ENCODE results near the gene GMDS. TPM values are rescaled to one million over a fixed set of nuclear protein-coding genes. Genes with fewer than 3 reads are reported as not detected.

The GMDS gene
- total RNA-seq, 1 donor from 2014 or later, result 30.1 TPM

GRCh38 chr6:2077826-2078225 is 167.6 kb downstream of the GMDS start:
- intact Hi-C loops (cut with micrococcal nuclease), result no loop called here
- Mint-ChIP-seq H3K4me1 (no peaks in the 10 kb centered on the region), H3K27me3 (no peaks in the 10 kb centered on the region), H3K9me3 (peaks cover 25% of the 10 kb centered on the region), H3K36me3 (ENCODE audit: low read depth) (peaks cover 9% of the 10 kb centered on the region), H3K4me3 (no peak overlapping the region), H3K27ac (no peak overlapping the region)
- ChIA-PET CTCF (no interaction called here), POLR2A (no interaction called here)
- no peak for ATAC-seq (ENCODE audit: low read depth)
- no peak for DNase-seq
- TF ChIP-seq CTCF (IDR thresholded peaks at IDR 0.05), result no peak

- Mint-ChIP-seq H3K27ac (no peak overlapping the region), H3K4me3 (no peak overlapping the region), H3K27me3 (no peaks in the 10 kb centered on the region), H3K36me3 (ENCODE audit: low read depth) (peaks cover 6% of the 10 kb centered on the region), H3K4me1 (no peaks in the 10 kb centered on the region), H3K9me3 (peaks cover 19% of the 10 kb centered on the region)
- ChIA-PET POLR2A (no interaction called here), CTCF (no interaction called here)
- intact Hi-C loops (cut with micrococcal nuclease), result no loop called here
- no peak for TF ChIP-seq CTCF (IDR thresholded peaks at IDR 0.05)
- ATAC-seq (ENCODE audit: low read depth) (no peak), DNase-seq (no peak)
Observed at GRCh38 chr6:2073476-2073875, 171.9 kb downstream of the GMDS start.

GRCh38 chr6:2072453-2072852 is 173.0 kb downstream of the GMDS start:
- DNase-seq (no peak), ATAC-seq (ENCODE audit: low read depth) (no peak)
- Mint-ChIP-seq H3K27ac (no peak overlapping the region), H3K4me3 (no peak overlapping the region), H3K27me3 (no peaks in the 10 kb centered on the region), H3K36me3 (ENCODE audit: low read depth) (peaks cover 5% of the 10 kb centered on the region), H3K9me3 (peaks cover 9% of the 10 kb centered on the region), H3K4me1 (no peaks in the 10 kb centered on the region)
- CTCF ChIA-PET, result no interaction called here
- TF ChIP-seq CTCF (IDR thresholded peaks at IDR 0.05), result no peak
- POLR2A ChIA-PET, result no interaction called here
- intact Hi-C loops (cut with micrococcal nuclease), result no loop called here

- H3K4me3 Mint-ChIP-seq, result no peak overlapping the region
- ChIA-PET POLR2A (interaction anchor here (0.5 kb wide), 1 partner anchor 1410 kb away, joined by 3 read pairs; no protein-coding TSS in a partner anchor), CTCF (no interaction called here)
- peaks cover 3% of the 10 kb centered on the region for H3K9me3 Mint-ChIP-seq
- H3K27me3 Mint-ChIP-seq, result no peaks in the 10 kb centered on the region
- no peak for TF ChIP-seq CTCF (IDR thresholded peaks at IDR 0.05)
- ATAC-seq (ENCODE audit: low read depth) (no peak), DNase-seq (no peak)
- no peak overlapping the region for H3K27ac Mint-ChIP-seq
- no peaks in the 10 kb centered on the region for H3K4me1 Mint-ChIP-seq
- H3K36me3 Mint-ChIP-seq (ENCODE audit: low read depth), result peaks cover 2% of the 10 kb centered on the region
- intact Hi-C loops (cut with micrococcal nuclease), result no loop called here
Observed at GRCh38 chr6:2063547-2063946, 181.9 kb downstream of the GMDS start.

GRCh38 chr6:2061880-2062279 is 183.5 kb downstream of the GMDS start:
- peaks cover 4% of the 10 kb centered on the region for H3K36me3 Mint-ChIP-seq (ENCODE audit: low read depth)
- H3K27ac Mint-ChIP-seq, result no peak overlapping the region
- CTCF ChIA-PET, result no interaction called here
- peaks cover 5% of the 10 kb centered on the region for H3K4me1 Mint-ChIP-seq
- intact Hi-C loops (cut with micrococcal nuclease), result no loop called here
- no peaks in the 10 kb centered on the region for H3K27me3 Mint-ChIP-seq
- ATAC-seq (ENCODE audit: low read depth) (no peak), DNase-seq (no peak)
- H3K4me3 Mint-ChIP-seq, result no peak overlapping the region
- no peak for TF ChIP-seq CTCF (IDR thresholded peaks at IDR 0.05)
- H3K9me3 Mint-ChIP-seq, result peaks cover 3% of the 10 kb centered on the region
- POLR2A ChIA-PET, result no interaction called here
